Fibroblast of lung (primary cell): Measurements from ENCODE around the gene ATP1A2. TPM values are rescaled to one million over a fixed set of nuclear protein-coding genes. Genes with fewer than 3 reads are reported as not detected.

ENCODE experiments used
- DNase-seq, 2 donors: peaks; one replicate each; pipeline versions ENCODE4 v3.0.0 to v3.0.0-alpha.2; 2010; ENCODE audit warnings: low read depth in 2 of 2
- H2AFZ ChIP-seq: 2 replicates; pipeline ENCODE4 v1.5.1; 2012; ENCODE audit warnings: low read length, control low read depth, inconsistent platforms
- H3K27ac ChIP-seq: 2 replicates; pipeline ENCODE4 v1.5.1; 2011; ENCODE audit warnings: low read length, control low read depth; ENCODE audit not compliant: insufficient read depth
- H3K27me3 ChIP-seq: 2 replicates; pipeline ENCODE4 v1.5.1; 2011; ENCODE audit warnings: mild to moderate bottlenecking, low read length; ENCODE audit not compliant: control insufficient read depth, insufficient read depth
- H3K36me3 ChIP-seq: 2 replicates; pipeline ENCODE4 v1.5.1; 2011; ENCODE audit warnings: low read length; ENCODE audit not compliant: control insufficient read depth, insufficient read depth
- H3K4me1 ChIP-seq: 2 replicates; pipeline ENCODE4 v1.5.1; 2011; ENCODE audit warnings: low read length; ENCODE audit not compliant: control insufficient read depth, insufficient read depth; ENCODE audit errors: extremely low read depth
- H3K4me2 ChIP-seq: 2 replicates; pipeline ENCODE4 v1.5.1; 2011; ENCODE audit warnings: low read length, control low read depth; ENCODE audit not compliant: insufficient read depth; ENCODE audit errors: extremely low read depth
- H3K4me3 ChIP-seq, 4 experiments: fragments of 200-600 bp in 1 of 4; sonication (generic) in 1 of 4; replicated peaks in 1 of 4; 2 replicates each; pipeline ENCODE4 v1.5.1; 2011 to 2016; ENCODE audit warnings: low read length in 4 of 4, low read depth in 3 of 4, mild to moderate bottlenecking in 3 of 4, control low read depth in 2 of 4, inconsistent platforms in 1 of 4, mixed read lengths in 1 of 4; ENCODE audit not compliant: insufficient read depth in 1 of 4; ENCODE audit errors: control extremely low read depth in 1 of 4
- H3K79me2 ChIP-seq: 2 replicates; pipeline ENCODE4 v1.5.1; 2012; ENCODE audit warnings: mild to moderate bottlenecking, low read length, inconsistent platforms; ENCODE audit not compliant: control insufficient read depth, insufficient read depth
- H3K9ac ChIP-seq: 2 replicates; pipeline ENCODE4 v1.5.1; 2011; ENCODE audit warnings: mild to moderate bottlenecking, low read length, control low read depth; ENCODE audit not compliant: insufficient read depth
- H3K9me3 ChIP-seq: 2 replicates; pipeline ENCODE4 v1.5.1; 2012; ENCODE audit warnings: low read depth, low read length; ENCODE audit not compliant: control insufficient read depth, insufficient read depth
- H4K20me1 ChIP-seq: 2 replicates; pipeline ENCODE4 v1.5.1; 2011; ENCODE audit warnings: low read length; ENCODE audit not compliant: control insufficient read depth, insufficient read depth; ENCODE audit errors: extremely low read depth
- CTCF ChIP-seq, 2 donors: IDR thresholded peaks in 1 of 2; conservative IDR thresholded peaks in 1 of 2; 1 replicate in 1 of 2; 2 replicates in 1 of 2; pipeline ENCODE4 v1.5.1; 2011 to 2012; ENCODE audit warnings: low read length in 2 of 2, control low read depth in 1 of 2, inconsistent platforms in 1 of 2, low read depth in 1 of 2, mild to moderate bottlenecking in 1 of 2
- EZH2 ChIP-seq: IDR thresholded peaks from 2 replicates; pipeline ENCODE4 v1.5.1; 2012; ENCODE audit warnings: low read length, control low read depth, mild to moderate bottlenecking; ENCODE audit errors: missing control alignments
- polyA plus RNA-seq, 2 donors: library from polyadenylated mRNA; depleted of rRNA in 1 of 2; stranded (reverse) in 1 of 2; unstranded in 1 of 2; fragments of >200 nt; gene quantifications; 2 replicates each; pipeline ENCODE4 v1.2.1, GENCODE V29; 2011 to 2012; ENCODE audit warnings: missing spikeins in 1 of 2
- total RNA-seq: library from RNA; depleted of rRNA; stranded (reverse); fragments of >200 nt; gene quantifications from 2 replicates; pipeline ENCODE4 v1.2.1, GENCODE V29; 2014

The ATP1A2 gene
- total and polyA plus RNA-seq, 2 donors (not counting 1 experiment from before 2014, with no cell fraction given) = 0.44 to 1.8 TPM

- no peak overlapping the region for H3K4me3 ChIP-seq
Measured at GRCh38 chr1:160164121-160164520, 48.6 kb downstream of the ATP1A2 start.

GRCh38 chr1:160166166-160166868 lies 50.8 kb downstream of the ATP1A2 start:
- H3K4me2 ChIP-seq = no peak overlapping the region
- H3K9me3 ChIP-seq = no peaks in the 10 kb centered on the region
- TF ChIP-seq CTCF (conservative IDR thresholded peaks at IDR 0.05 in 1 of 2, IDR thresholded peaks at IDR 0.05 in 1 of 2; ENCODE audit: low read depth in 1 of 2, low read length in 2 of 2) = no peak
- no peak for TF ChIP-seq EZH2
- no peaks in the 10 kb centered on the region for H4K20me1 ChIP-seq
- no peaks in the 10 kb centered on the region for H3K79me2 ChIP-seq
- H3K36me3 ChIP-seq = no peaks in the 10 kb centered on the region
- no peak overlapping the region for H3K4me3 ChIP-seq
- no peak overlapping the region for H3K27ac ChIP-seq
- DNase-seq = no peak
- no peak overlapping the region for H2AFZ ChIP-seq
- H3K9ac ChIP-seq = no peak overlapping the region
- no peaks in the 10 kb centered on the region for H3K4me1 ChIP-seq
- H3K27me3 ChIP-seq = peaks cover 2% of the 10 kb centered on the region

More at GRCh38 chr1:160164121-160164520, 48.6 kb downstream of the ATP1A2 start:
- Histone ChIP-seq H3K79me2 (no peaks in the 10 kb centered on the region), H3K4me1 (no peaks in the 10 kb centered on the region), H3K9ac (no peak overlapping the region), H3K9me3 (no peaks in the 10 kb centered on the region), H4K20me1 (no peaks in the 10 kb centered on the region), H3K27me3 (peaks cover 5% of the 10 kb centered on the region), H3K36me3 (no peaks in the 10 kb centered on the region), H3K27ac (no peak overlapping the region), H3K4me2 (no peak overlapping the region), H2AFZ (no peak overlapping the region)
- no peak for DNase-seq
- TF ChIP-seq EZH2 (no peak), CTCF (conservative IDR thresholded peaks at IDR 0.05 in 1 of 2, IDR thresholded peaks at IDR 0.05 in 1 of 2; ENCODE audit: low read depth in 1 of 2, low read length in 2 of 2) (no peak)

GRCh38 chr1:160167056-160167455 lies 51.5 kb downstream of the ATP1A2 start:
- no peak overlapping the region for H2AFZ ChIP-seq
- H3K27ac ChIP-seq = no peak overlapping the region
- TF ChIP-seq EZH2 = no peak
- no peak for TF ChIP-seq CTCF (conservative IDR thresholded peaks at IDR 0.05 in 1 of 2, IDR thresholded peaks at IDR 0.05 in 1 of 2; ENCODE audit: low read depth in 1 of 2, low read length in 2 of 2)
- H3K4me1 ChIP-seq = no peaks in the 10 kb centered on the region
- no peak for DNase-seq
- no peaks in the 10 kb centered on the region for H3K36me3 ChIP-seq
- H3K79me2 ChIP-seq = no peaks in the 10 kb centered on the region
- H3K27me3 ChIP-seq = peaks cover 2% of the 10 kb centered on the region
- no peak overlapping the region for H3K9ac ChIP-seq
- no peak overlapping the region for H3K4me2 ChIP-seq
- H3K4me3 ChIP-seq = no peak overlapping the region
- H4K20me1 ChIP-seq = no peaks in the 10 kb centered on the region
- no peaks in the 10 kb centered on the region for H3K9me3 ChIP-seq
